Loucy (cell line): ENCODE data around the gene PADI4.
A peak's percentile ranks its signal among the peaks of the same experiment; 100 is the strongest.

ENCODE experiments used
- H2AFZ ChIP-seq: fragments of 200-600 bp; sonication (generic); 2 replicates; pipeline ENCODE4 v1.6.0; 2016; ENCODE audit warnings: antibody characterized with exemption, mild to moderate bottlenecking, low read length, moderate library complexity
- H3F3A ChIP-seq: fragments of 200-600 bp; 2 replicates; pipeline ENCODE4 v1.6.0; 2016; ENCODE audit warnings: antibody characterized with exemption, low read depth, mild to moderate bottlenecking
- H3K27me3 ChIP-seq: fragments of 200-600 bp; sonication (generic); 2 replicates; pipeline ENCODE4 v1.6.1; 2014; ENCODE audit warnings: low read length, mild to moderate bottlenecking; ENCODE audit not compliant: insufficient read depth, poor library complexity, severe bottlenecking
- H3K36me3 ChIP-seq: fragments of 200-600 bp; sonication (generic); 2 replicates; pipeline ENCODE4 v1.6.1; 2016; ENCODE audit warnings: low read length; ENCODE audit not compliant: insufficient read depth
- H3K4me1 ChIP-seq: fragments of 200-600 bp; sonication (generic); 2 replicates; pipeline ENCODE4 v1.5.1; 2014; ENCODE audit warnings: low read length, mild to moderate bottlenecking; ENCODE audit not compliant: insufficient read depth, poor library complexity, severe bottlenecking
- H3K4me2 ChIP-seq: fragments of 200-600 bp; sonication (generic); 2 replicates; pipeline ENCODE4 v1.6.0; 2014; ENCODE audit warnings: antibody characterized with exemption, low read length, low read depth, mild to moderate bottlenecking; ENCODE audit not compliant: poor library complexity, severe bottlenecking
- H3K4me3 ChIP-seq: fragments of 200-600 bp; sonication (generic); 2 replicates; pipeline ENCODE4 v1.5.1; 2014; ENCODE audit warnings: low read length, mild to moderate bottlenecking, mixed read lengths; ENCODE audit not compliant: poor library complexity, severe bottlenecking
- H3K79me2 ChIP-seq: fragments of 200-600 bp; sonication (generic); 2 replicates; pipeline ENCODE4 v1.6.1; 2014; ENCODE audit warnings: low read length; ENCODE audit not compliant: insufficient read depth
- H3K9ac ChIP-seq: fragments of 200-600 bp; sonication (generic); 2 replicates; pipeline ENCODE4 v1.6.0; 2014; ENCODE audit warnings: mild to moderate bottlenecking, low read depth, low read length, moderate library complexity; ENCODE audit not compliant: poor library complexity, severe bottlenecking
- H3K9me2 ChIP-seq: fragments of 200-600 bp; sonication (generic); replicated peaks from 2 replicates; pipeline ENCODE4 v1.6.1; 2016; ENCODE audit warnings: low read depth, low read length, mixed read lengths
- H3K9me3 ChIP-seq: fragments of 200-600 bp; sonication (generic); 2 replicates; pipeline ENCODE4 v1.6.1; 2014; ENCODE audit warnings: mild to moderate bottlenecking, antibody characterized with exemption, low read length, low read depth; ENCODE audit not compliant: insufficient read depth
- H4K20me1 ChIP-seq: fragments of 200-600 bp; sonication (generic); 2 replicates; pipeline ENCODE4 v1.6.0; 2014; ENCODE audit warnings: antibody characterized with exemption, low read length, mild to moderate bottlenecking; ENCODE audit not compliant: insufficient read depth, poor library complexity, severe bottlenecking
- EZH2phosphoT487 ChIP-seq: fragments of 200-600 bp; IDR thresholded peaks from 2 replicates; pipeline ENCODE4 v1.6.1; 2018; ENCODE audit warnings: antibody characterized with exemption, mild to moderate bottlenecking, moderate library complexity, borderline replicate concordance
- TF ChIP-seq, protein P1 (sequence below): fragments of 200-600 bp; sonication (generic); conservative IDR thresholded peaks from 2 replicates; pipeline ENCODE4 v1.5.1; 2014; ENCODE audit warnings: mild to moderate bottlenecking, antibody characterized with exemption, low read length

The PADI4 gene

DNA sequence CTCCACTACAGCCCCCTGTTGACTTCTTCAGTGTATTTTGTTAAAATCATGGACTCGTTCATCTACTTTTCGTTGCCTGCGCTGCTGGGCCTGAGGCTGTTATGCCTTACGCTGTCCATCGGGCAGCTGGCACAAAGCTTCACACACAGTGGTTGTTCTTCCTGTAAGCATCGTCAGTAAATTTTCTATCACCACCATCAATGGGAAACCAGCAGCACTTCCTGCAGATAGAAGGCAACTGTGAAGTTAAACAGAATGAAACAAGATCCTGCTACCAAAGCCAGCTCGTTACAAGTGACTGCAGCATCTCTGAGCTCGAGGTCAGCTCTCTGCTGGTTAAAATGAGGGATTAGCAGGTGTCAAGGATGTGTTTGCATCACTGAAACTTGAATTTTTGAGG, 42.1 kb downstream of the PADI4 start:
- H3K4me3 ChIP-seq, result no peak overlapping the region
- H3K9me3 ChIP-seq, result no peaks in the 10 kb centered on the region; the same call in 1 of the 2 replicates
- no peaks in the 10 kb centered on the region for H4K20me1 ChIP-seq
- TF ChIP-seq EZH2phosphoT487, result no peak
- TF ChIP-seq, protein P1, sequence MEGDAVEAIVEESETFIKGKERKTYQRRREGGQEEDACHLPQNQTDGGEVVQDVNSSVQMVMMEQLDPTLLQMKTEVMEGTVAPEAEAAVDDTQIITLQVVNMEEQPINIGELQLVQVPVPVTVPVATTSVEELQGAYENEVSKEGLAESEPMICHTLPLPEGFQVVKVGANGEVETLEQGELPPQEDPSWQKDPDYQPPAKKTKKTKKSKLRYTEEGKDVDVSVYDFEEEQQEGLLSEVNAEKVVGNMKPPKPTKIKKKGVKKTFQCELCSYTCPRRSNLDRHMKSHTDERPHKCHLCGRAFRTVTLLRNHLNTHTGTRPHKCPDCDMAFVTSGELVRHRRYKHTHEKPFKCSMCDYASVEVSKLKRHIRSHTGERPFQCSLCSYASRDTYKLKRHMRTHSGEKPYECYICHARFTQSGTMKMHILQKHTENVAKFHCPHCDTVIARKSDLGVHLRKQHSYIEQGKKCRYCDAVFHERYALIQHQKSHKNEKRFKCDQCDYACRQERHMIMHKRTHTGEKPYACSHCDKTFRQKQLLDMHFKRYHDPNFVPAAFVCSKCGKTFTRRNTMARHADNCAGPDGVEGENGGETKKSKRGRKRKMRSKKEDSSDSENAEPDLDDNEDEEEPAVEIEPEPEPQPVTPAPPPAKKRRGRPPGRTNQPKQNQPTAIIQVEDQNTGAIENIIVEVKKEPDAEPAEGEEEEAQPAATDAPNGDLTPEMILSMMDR, result no peak
- no peaks in the 10 kb centered on the region for H3K27me3 ChIP-seq
- H3K36me3 ChIP-seq, result no peaks in the 10 kb centered on the region
- peaks cover 4% of the 10 kb centered on the region; the same call in 1 of the 2 replicates for H3F3A ChIP-seq
- peak overlapping the region; percentile 80; the same call in 1 of the 2 replicates for H2AFZ ChIP-seq
- no peaks in the 10 kb centered on the region for H3K9me2 ChIP-seq
- peak overlapping the region; percentile 41 for H3K4me2 ChIP-seq
- H3K9ac ChIP-seq, result no peak overlapping the region
- no peaks in the 10 kb centered on the region for H3K79me2 ChIP-seq
- H3K4me1 ChIP-seq, result peaks cover 11% of the 10 kb centered on the region

DNA sequence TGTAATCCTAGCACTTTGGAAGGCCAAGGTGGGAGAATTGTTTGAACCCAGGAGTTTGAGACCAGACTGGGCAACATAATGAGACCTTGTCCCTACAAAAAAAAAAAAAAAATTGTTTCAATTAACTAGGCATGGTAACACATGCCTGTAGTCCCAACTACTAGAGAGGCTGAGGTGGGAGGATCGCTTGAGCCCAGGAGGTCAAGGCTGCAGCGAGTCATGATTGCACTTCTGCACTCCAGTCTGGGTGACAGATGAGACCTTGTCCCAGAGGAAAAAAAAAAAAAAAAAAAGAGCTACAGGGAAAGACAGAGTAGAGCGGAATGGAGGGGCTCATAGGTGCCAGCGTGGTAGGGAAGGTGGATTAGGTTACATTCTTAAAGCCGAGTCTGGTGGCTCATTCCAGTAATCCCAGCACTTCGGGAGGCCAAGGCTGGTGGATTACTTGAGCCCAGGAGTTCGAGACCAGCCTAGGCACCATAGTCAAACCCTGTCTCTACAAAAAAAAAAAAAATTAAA, 43.0 kb downstream of the PADI4 start:
- Histone ChIP-seq H2AFZ (no peak overlapping the region), H3K9ac (no peak overlapping the region), H3K4me2 (no peak overlapping the region), H3K4me3 (no peak overlapping the region), H3F3A (peaks cover 4% of the 10 kb centered on the region; the same call in 1 of the 2 replicates), H3K9me3 (no peaks in the 10 kb centered on the region), H3K9me2 (no peaks in the 10 kb centered on the region), H3K4me1 (peaks cover 16% of the 10 kb centered on the region), H3K27me3 (no peaks in the 10 kb centered on the region), H4K20me1 (no peaks in the 10 kb centered on the region), H3K79me2 (no peaks in the 10 kb centered on the region), H3K36me3 (no peaks in the 10 kb centered on the region)
- TF ChIP-seq, protein P1, result no peak
- no peak for TF ChIP-seq EZH2phosphoT487

DNA sequence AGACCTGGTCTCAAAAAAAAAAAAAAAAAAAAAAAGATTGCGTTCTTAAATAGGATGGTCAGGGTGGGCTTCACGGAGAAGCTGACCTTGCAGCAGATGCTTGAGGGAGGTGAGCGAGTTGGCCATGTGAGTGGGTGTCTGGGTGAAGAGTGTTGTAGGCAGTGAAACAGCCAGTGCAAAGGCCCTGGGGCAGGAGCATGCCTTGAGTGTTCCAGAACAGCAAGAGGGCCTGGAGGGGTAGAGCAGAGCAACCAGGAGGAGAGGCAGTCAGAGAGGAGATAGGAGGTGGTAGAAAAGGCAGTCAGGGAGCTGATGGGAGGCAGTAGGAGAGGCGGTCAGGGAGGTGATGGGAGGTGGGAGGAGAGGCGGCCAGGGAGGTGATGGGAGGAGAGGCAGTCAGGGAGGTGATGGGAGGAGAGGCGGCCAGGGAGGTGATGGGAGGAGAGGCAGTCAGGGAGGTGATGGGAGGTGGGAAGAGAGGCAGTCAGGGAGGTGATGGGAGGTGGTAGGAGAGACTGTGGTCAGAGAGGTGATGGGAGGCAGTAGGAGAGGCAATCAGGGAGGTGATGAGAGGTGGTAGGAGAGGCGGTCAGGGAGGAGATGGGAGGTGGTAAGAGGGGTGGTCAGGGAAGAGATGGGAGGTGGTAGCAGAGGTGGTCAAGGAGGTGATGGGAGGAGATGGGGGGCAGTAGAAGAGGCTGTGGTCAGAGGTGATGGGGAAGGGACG, 43.8 kb downstream of the PADI4 start:
- H2AFZ ChIP-seq, result no peak overlapping the region
- no peaks in the 10 kb centered on the region for H3K9me3 ChIP-seq
- TF ChIP-seq EZH2phosphoT487, result no peak
- TF ChIP-seq, protein P1, result no peak
- H3K9me2 ChIP-seq, result no peaks in the 10 kb centered on the region
- no peaks in the 10 kb centered on the region for H3K27me3 ChIP-seq
- no peak overlapping the region for H3K4me3 ChIP-seq
- H3K4me1 ChIP-seq, result peaks cover 22% of the 10 kb centered on the region
- no peak overlapping the region for H3K9ac ChIP-seq
- no peaks in the 10 kb centered on the region for H4K20me1 ChIP-seq
- peaks cover 6% of the 10 kb centered on the region; the same call in 1 of the 2 replicates for H3K79me2 ChIP-seq
- H3K4me2 ChIP-seq, result no peak overlapping the region
- H3F3A ChIP-seq, result peaks cover 4% of the 10 kb centered on the region; the same call in 1 of the 2 replicates
- no peaks in the 10 kb centered on the region for H3K36me3 ChIP-seq
